HEK293 (cell line): Measurements from ENCODE around the gene C1orf198.

ENCODE experiments used
- CTCF ChIP-seq: fragments of 450-650 bp; formaldehyde crosslinking; IDR thresholded peaks from 2 replicates; pipeline ENCODE4 v1.5.1; 2016; ENCODE audit warnings: missing biosample characterization, missing genetic modification characterization
- REST ChIP-seq: fragments of 450-650 bp; formaldehyde crosslinking; IDR thresholded peaks from 2 replicates; pipeline ENCODE4 v1.5.1; 2016; ENCODE audit warnings: missing biosample characterization, missing genetic modification characterization
- ZNF449 ChIP-seq: fragments of 450-650 bp; formaldehyde crosslinking; IDR thresholded peaks from 2 replicates; pipeline ENCODE4 v1.5.1; 2017; ENCODE audit warnings: missing biosample characterization, mild to moderate bottlenecking, missing genetic modification characterization, moderate library complexity
- ZNF514 ChIP-seq: fragments of 450-650 bp; formaldehyde crosslinking; IDR thresholded peaks from 2 replicates; pipeline ENCODE4 v1.5.1; 2016; ENCODE audit warnings: missing biosample characterization, missing genetic modification characterization
- ZNF529 ChIP-seq: fragments of 450-650 bp; formaldehyde crosslinking; IDR thresholded peaks from 2 replicates; pipeline ENCODE4 v1.5.1; 2017; ENCODE audit warnings: missing genetic modification characterization, missing biosample characterization; ENCODE audit not compliant: insufficient replicate concordance
- ZNF701 ChIP-seq: fragments of 450-650 bp; formaldehyde crosslinking; IDR thresholded peaks from 2 replicates; pipeline ENCODE4 v1.5.1; 2016; ENCODE audit warnings: missing biosample characterization, missing genetic modification characterization

GRCh38 chr1:230820568-230820967 is 47.8 kb downstream of the C1orf198 start:
- TF ChIP-seq ZNF701 (tag by site-specific recombination) (no peak), REST (tag by site-specific recombination) (no peak), ZNF514 (tag by site-specific recombination) (no peak), ZNF529 (tag by site-specific recombination) (no peak), CTCF (tag by site-specific recombination) (no peak), ZNF449 (tag by site-specific recombination) (no peak)
